ENCODE results near the gene JSRP1.

JSRP1 gene

GRCh38 chr19:2237869-2238153 is 18.4 kb downstream of the JSRP1 start:
- no peak for TF ChIP-seq CTCF (IDR thresholded peaks at IDR 0.05; ENCODE audit: insufficient read depth, missing control alignments)
- DNase-seq (ENCODE audit: insufficient read length, low spot score) (no peak), FAIRE-seq (no peak)

- no peak for TF ChIP-seq CTCF (IDR thresholded peaks at IDR 0.05; ENCODE audit: insufficient read depth, missing control alignments)
- no peak for FAIRE-seq
- no peak for DNase-seq (ENCODE audit: insufficient read length, low spot score)
Observed at GRCh38 chr19:2237051-2237868, 19.0 kb downstream of the JSRP1 start.

- TF ChIP-seq CTCF (IDR thresholded peaks at IDR 0.05; ENCODE audit: insufficient read depth, missing control alignments): peak; percentile 96
- FAIRE-seq (no peak), DNase-seq (ENCODE audit: insufficient read length, low spot score) (peak; percentile 97)
Observed at GRCh38 chr19:2236314-2237050, 19.7 kb downstream of the JSRP1 start, which contains the start of the genes PLEKHJ1 and SF3A2. TSS of gene PLEKHJ1 (minus strand) at chr19:2236329. CDS start at chr19:2236248, 81 bp downstream. TSS of gene SF3A2 (plus strand) at chr19:2236824. CDS start at chr19:2243419, 6,595 bp downstream.

GRCh38 chr19:2236064-2236313 is 20.2 kb downstream of the JSRP1 start:
- no peak for DNase-seq (ENCODE audit: insufficient read length, low spot score)
- FAIRE-seq: no peak
- TF ChIP-seq CTCF (IDR thresholded peaks at IDR 0.05; ENCODE audit: insufficient read depth, missing control alignments): no peak

- no peak for FAIRE-seq
- TF ChIP-seq CTCF (IDR thresholded peaks at IDR 0.05; ENCODE audit: insufficient read depth, missing control alignments): no peak
- DNase-seq (ENCODE audit: insufficient read length, low spot score): no peak
Observed at GRCh38 chr19:2235381-2236063, 20.7 kb downstream of the JSRP1 start.

GRCh38 chr19:2234996-2235380 is 21.2 kb downstream of the JSRP1 start:
- DNase-seq (ENCODE audit: insufficient read length, low spot score) (no peak), FAIRE-seq (no peak)
- TF ChIP-seq CTCF (IDR thresholded peaks at IDR 0.05; ENCODE audit: insufficient read depth, missing control alignments): no peak
